Neural cell (in vitro differentiated cells): Measurements from ENCODE around the gene ZNF438.

Experiments used
- EP300 ChIP-seq: fragments of 450-650 bp; conservative IDR thresholded peaks from 2 replicates; pipeline ENCODE4 v1.6.1; 2014; ENCODE audit warnings: antibody characterized with exemption, mild to moderate bottlenecking, moderate library complexity; ENCODE audit not compliant: poor library complexity, severe bottlenecking
- EZH2 ChIP-seq: fragments of 200-600, 300-800 bp; shearing (Covaris generic), sonication (generic); IDR thresholded peaks from 2 replicates; pipeline ENCODE4 v1.6.1; 2014; ENCODE audit warnings: antibody characterized with exemption, low read length, borderline replicate concordance, mild to moderate bottlenecking; ENCODE audit not compliant: insufficient read depth, poor library complexity, severe bottlenecking
- MXI1 ChIP-seq: fragments of 450-650 bp; conservative IDR thresholded peaks from 2 replicates; pipeline ENCODE4 v1.6.1; 2014; ENCODE audit warnings: antibody characterized with exemption, mild to moderate bottlenecking; ENCODE audit not compliant: poor library complexity, severe bottlenecking
- POLR2AphosphoS5 ChIP-seq: IDR thresholded peaks from 2 replicates; pipeline ENCODE4 v1.6.1; 2012
- RAD21 ChIP-seq: fragments of 450-650 bp; conservative IDR thresholded peaks from 2 replicates; pipeline ENCODE4 v1.6.1; 2014; ENCODE audit warnings: antibody characterized with exemption, mild to moderate bottlenecking, moderate library complexity
- SMC3 ChIP-seq: fragments of 450-650 bp; conservative IDR thresholded peaks from 2 replicates; pipeline ENCODE4 v1.6.1; 2014; ENCODE audit warnings: antibody characterized with exemption, mild to moderate bottlenecking, moderate library complexity; ENCODE audit not compliant: poor library complexity
- TAF1 ChIP-seq: IDR thresholded peaks from 2 replicates; pipeline ENCODE4 v1.6.1; 2012; ENCODE audit warnings: low read depth
- TF ChIP-seq, protein P1 (sequence below): IDR thresholded peaks from 2 replicates; pipeline ENCODE4 v1.6.1; 2012; ENCODE audit warnings: borderline replicate concordance
- TF ChIP-seq, protein P2 (sequence below): fragments of 450-650 bp; IDR thresholded peaks from 2 replicates; pipeline ENCODE4 v1.5.1; 2014; ENCODE audit warnings: antibody characterized with exemption, mild to moderate bottlenecking, moderate library complexity; ENCODE audit not compliant: poor library complexity, severe bottlenecking

DNA sequence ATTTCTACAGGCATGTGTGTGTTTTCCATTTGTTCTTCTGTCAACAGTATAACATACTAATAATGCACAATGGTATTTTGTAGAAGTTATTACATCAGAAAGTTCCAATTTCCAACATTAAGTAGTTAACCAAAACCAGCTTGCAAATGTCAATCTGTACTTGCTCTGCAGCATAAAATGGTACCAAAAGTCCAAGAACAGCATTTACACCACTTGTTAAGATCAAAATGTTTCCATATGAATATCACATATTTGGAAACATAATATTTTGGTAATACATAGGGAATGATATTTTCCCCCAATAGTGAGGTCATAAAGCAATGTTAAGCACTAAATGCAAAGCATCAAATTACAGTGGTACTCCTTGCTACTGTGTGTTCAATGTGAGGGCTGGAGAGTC is 162.1 kb downstream of the ZNF438 start:
- TF ChIP-seq EP300 (no peak), EZH2 (no peak), POLR2AphosphoS5 (no peak), RAD21 (no peak), MXI1 (no peak), SMC3 (no peak), TAF1 (no peak)
- TF ChIP-seq, protein P1, sequence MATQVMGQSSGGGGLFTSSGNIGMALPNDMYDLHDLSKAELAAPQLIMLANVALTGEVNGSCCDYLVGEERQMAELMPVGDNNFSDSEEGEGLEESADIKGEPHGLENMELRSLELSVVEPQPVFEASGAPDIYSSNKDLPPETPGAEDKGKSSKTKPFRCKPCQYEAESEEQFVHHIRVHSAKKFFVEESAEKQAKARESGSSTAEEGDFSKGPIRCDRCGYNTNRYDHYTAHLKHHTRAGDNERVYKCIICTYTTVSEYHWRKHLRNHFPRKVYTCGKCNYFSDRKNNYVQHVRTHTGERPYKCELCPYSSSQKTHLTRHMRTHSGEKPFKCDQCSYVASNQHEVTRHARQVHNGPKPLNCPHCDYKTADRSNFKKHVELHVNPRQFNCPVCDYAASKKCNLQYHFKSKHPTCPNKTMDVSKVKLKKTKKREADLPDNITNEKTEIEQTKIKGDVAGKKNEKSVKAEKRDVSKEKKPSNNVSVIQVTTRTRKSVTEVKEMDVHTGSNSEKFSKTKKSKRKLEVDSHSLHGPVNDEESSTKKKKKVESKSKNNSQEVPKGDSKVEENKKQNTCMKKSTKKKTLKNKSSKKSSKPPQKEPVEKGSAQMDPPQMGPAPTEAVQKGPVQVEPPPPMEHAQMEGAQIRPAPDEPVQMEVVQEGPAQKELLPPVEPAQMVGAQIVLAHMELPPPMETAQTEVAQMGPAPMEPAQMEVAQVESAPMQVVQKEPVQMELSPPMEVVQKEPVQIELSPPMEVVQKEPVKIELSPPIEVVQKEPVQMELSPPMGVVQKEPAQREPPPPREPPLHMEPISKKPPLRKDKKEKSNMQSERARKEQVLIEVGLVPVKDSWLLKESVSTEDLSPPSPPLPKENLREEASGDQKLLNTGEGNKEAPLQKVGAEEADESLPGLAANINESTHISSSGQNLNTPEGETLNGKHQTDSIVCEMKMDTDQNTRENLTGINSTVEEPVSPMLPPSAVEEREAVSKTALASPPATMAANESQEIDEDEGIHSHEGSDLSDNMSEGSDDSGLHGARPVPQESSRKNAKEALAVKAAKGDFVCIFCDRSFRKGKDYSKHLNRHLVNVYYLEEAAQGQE, result no peak
- TF ChIP-seq, protein P2, sequence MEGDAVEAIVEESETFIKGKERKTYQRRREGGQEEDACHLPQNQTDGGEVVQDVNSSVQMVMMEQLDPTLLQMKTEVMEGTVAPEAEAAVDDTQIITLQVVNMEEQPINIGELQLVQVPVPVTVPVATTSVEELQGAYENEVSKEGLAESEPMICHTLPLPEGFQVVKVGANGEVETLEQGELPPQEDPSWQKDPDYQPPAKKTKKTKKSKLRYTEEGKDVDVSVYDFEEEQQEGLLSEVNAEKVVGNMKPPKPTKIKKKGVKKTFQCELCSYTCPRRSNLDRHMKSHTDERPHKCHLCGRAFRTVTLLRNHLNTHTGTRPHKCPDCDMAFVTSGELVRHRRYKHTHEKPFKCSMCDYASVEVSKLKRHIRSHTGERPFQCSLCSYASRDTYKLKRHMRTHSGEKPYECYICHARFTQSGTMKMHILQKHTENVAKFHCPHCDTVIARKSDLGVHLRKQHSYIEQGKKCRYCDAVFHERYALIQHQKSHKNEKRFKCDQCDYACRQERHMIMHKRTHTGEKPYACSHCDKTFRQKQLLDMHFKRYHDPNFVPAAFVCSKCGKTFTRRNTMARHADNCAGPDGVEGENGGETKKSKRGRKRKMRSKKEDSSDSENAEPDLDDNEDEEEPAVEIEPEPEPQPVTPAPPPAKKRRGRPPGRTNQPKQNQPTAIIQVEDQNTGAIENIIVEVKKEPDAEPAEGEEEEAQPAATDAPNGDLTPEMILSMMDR, result no peak
